VCaP (cell line): ENCODE data around the gene STXBP5.

Source experiments
- H3K27ac ChIP-seq: fragments of 450-650 bp; 2 replicates; pipeline ENCODE4 v1.5.1; 2017
- CTCF ChIP-seq: fragments of 450-650 bp; conservative IDR thresholded peaks from 2 replicates; pipeline ENCODE4 v1.5.1; 2017; ENCODE audit warnings: mild to moderate bottlenecking, moderate library complexity

The STXBP5 gene

GRCh38 chr6:147268254-147268653, 64.0 kb downstream of the STXBP5 start:
- H3K27ac ChIP-seq, result no peak overlapping the region
- no peak for TF ChIP-seq CTCF

- no peak overlapping the region for H3K27ac ChIP-seq
- TF ChIP-seq CTCF, result no peak
Measured at GRCh38 chr6:147274012-147274411, 69.8 kb downstream of the STXBP5 start.

- no peak overlapping the region for H3K27ac ChIP-seq
- no peak for TF ChIP-seq CTCF
Measured at GRCh38 chr6:147274776-147275175, 70.6 kb downstream of the STXBP5 start.

- no peak overlapping the region for H3K27ac ChIP-seq
- TF ChIP-seq CTCF, result no peak
Measured at GRCh38 chr6:147278891-147279290, 74.7 kb downstream of the STXBP5 start.

- no peak overlapping the region for H3K27ac ChIP-seq
- TF ChIP-seq CTCF, result no peak
Measured at GRCh38 chr6:147279427-147279826, 75.2 kb downstream of the STXBP5 start.

GRCh38 chr6:147281895-147282565, 77.8 kb downstream of the STXBP5 start:
- H3K27ac ChIP-seq, result no peak overlapping the region

GRCh38 chr6:147282566-147282959, 78.3 kb downstream of the STXBP5 start:
- H3K27ac ChIP-seq, result 0 out of 2 replicates have a peak overlapping the region, but pooled peaks have one; percentile 6
- TF ChIP-seq CTCF, result no peak

More at GRCh38 chr6:147281895-147282565, 77.8 kb downstream of the STXBP5 start:
- no peak for TF ChIP-seq CTCF
